B cell (primary cell): ENCODE measurements around the gene DCAF6. TPM values are rescaled to one million over a fixed set of nuclear protein-coding genes. Genes with fewer than 3 reads are reported as not detected.

Experiments
- ATAC-seq: fragments of 200-7000 bp; cut with Tn5 transposase; one replicate; pipeline ENCODE4 v1.10.0; 2021; ENCODE audit warnings: low read depth, mild to moderate bottlenecking, moderate number of reproducible peaks, moderate library complexity
- CTCF ChIA-PET: fragments of 350-600 bp; sonication (Branson Sonifier 250); formaldehyde crosslinking; loops from one replicate; lab custom pipeline; 2021; ENCODE audit warnings: antibody characterized with exemption, inconsistent platforms; lab: Charles Lee
- POLR2A ChIA-PET: fragments of 350-600 bp; sonication (Branson Sonifier 250); formaldehyde crosslinking; loops from one replicate; lab custom pipeline; 2021; ENCODE audit warnings: antibody characterized with exemption; lab: Charles Lee
- DNase-seq: peaks from one replicate; pipeline ENCODE4 v3.0.0; 2013
- H2AFZ ChIP-seq: 2 replicates; pipeline ENCODE4 v1.6.1; 2012; ENCODE audit warnings: mild to moderate bottlenecking, low read depth, low read length; ENCODE audit not compliant: insufficient read depth, poor library complexity, severe bottlenecking
- H3K27ac ChIP-seq, 2 donors: 1 replicate in 1 of 2; 2 replicates in 1 of 2; pipeline ENCODE4 v1.5.1; 2012 to 2013; ENCODE audit warnings: low read length in 2 of 2, mild to moderate bottlenecking in 2 of 2, moderate library complexity in 1 of 2
- H3K27me3 ChIP-seq, 4 experiments: fragments of 200-600 bp in 1 of 4; sonication (generic) in 1 of 4; replicated peaks in 1 of 4; 1 replicate in 2 of 4; 2 replicates in 2 of 4; pipeline versions ENCODE4 v1.6.1 to v1.7.0; 2013 to 2016; ENCODE audit warnings: low read length in 3 of 4, mild to moderate bottlenecking in 2 of 4, mixed read lengths in 1 of 4, moderate library complexity in 1 of 4; ENCODE audit not compliant: insufficient read depth in 4 of 4, control insufficient read depth in 3 of 4; ENCODE audit errors: control extremely low read depth in 1 of 4
- H3K36me3 ChIP-seq, 2 experiments: replicated peaks in 1 of 2; 1 replicate in 1 of 2; 2 replicates in 1 of 2; pipeline versions ENCODE4 v1.6.1 to v1.7.1; 2013; ENCODE audit warnings: low read length in 1 of 2; ENCODE audit not compliant: insufficient read depth in 2 of 2, control insufficient read depth in 1 of 2; ENCODE audit errors: control extremely low read depth in 1 of 2, extremely low read depth in 1 of 2
- H3K4me1 ChIP-seq, 2 donors: fragments of 200-600 bp in 1 of 2; sonication (generic) in 1 of 2; 1 replicate in 1 of 2; 2 replicates in 1 of 2; pipeline versions ENCODE4 v1.5.1 to v1.6.1; 2013 to 2017; ENCODE audit warnings: low read length in 2 of 2; ENCODE audit not compliant: control insufficient read depth in 2 of 2, insufficient read depth in 2 of 2
- H3K4me2 ChIP-seq: replicated peaks from 2 replicates; pipeline ENCODE3; 2012; ENCODE audit warnings: mild to moderate bottlenecking, low read depth, low read length; ENCODE audit not compliant: poor library complexity, severe bottlenecking
- H3K4me3 ChIP-seq, 5 experiments: fragments of 200-600 bp in 1 of 5; sonication (generic) in 1 of 5; 1 replicate in 3 of 5; 2 replicates in 2 of 5; pipeline versions ENCODE4 v1.5.1 to v1.7.0; 2011 to 2016; ENCODE audit warnings: low read length in 4 of 5, mild to moderate bottlenecking in 4 of 5, low read depth in 2 of 5, control low read depth in 1 of 5, moderate library complexity in 1 of 5; ENCODE audit not compliant: insufficient read depth in 1 of 5; ENCODE audit errors: control extremely low read depth in 1 of 5, extremely low read depth in 1 of 5
- H3K79me2 ChIP-seq: fragments of 200-600 bp; sonication (generic); one replicate; pipeline ENCODE4 v1.6.0; 2016; ENCODE audit warnings: low read length; ENCODE audit not compliant: control insufficient read depth, insufficient read depth
- H3K9ac ChIP-seq: fragments of 200-600 bp; sonication (generic); 2 replicates; pipeline ENCODE4 v1.6.1; 2017; ENCODE audit warnings: mild to moderate bottlenecking, low read length, moderate library complexity
- H3K9me3 ChIP-seq, 3 donors: one replicate each; pipeline versions ENCODE4 v1.6.1 to v1.7.1; 2013; ENCODE audit warnings: low read length in 2 of 3; ENCODE audit not compliant: control insufficient read depth in 2 of 3, insufficient read depth in 1 of 3; ENCODE audit errors: control extremely low read depth in 1 of 3
- H4K20me1 ChIP-seq: 2 replicates; pipeline ENCODE4 v1.6.0; 2012; ENCODE audit warnings: mild to moderate bottlenecking, low read length; ENCODE audit not compliant: insufficient read depth, control insufficient read depth, poor library complexity, severe bottlenecking
- H3K27ac Mint-ChIP-seq: one replicate; pipeline ENCODE4 v1.8.0; 2021; ENCODE audit warnings: mixed read lengths
- H3K27me3 Mint-ChIP-seq: one replicate; pipeline ENCODE4 v1.8.0; 2021; ENCODE audit warnings: mixed read lengths
- H3K4me1 Mint-ChIP-seq: one replicate; pipeline ENCODE4 v1.8.0; 2021; ENCODE audit warnings: mixed read lengths
- H3K4me3 Mint-ChIP-seq: one replicate; pipeline ENCODE4 v1.8.0; 2021; ENCODE audit warnings: mixed read lengths
- H3K9me3 Mint-ChIP-seq: one replicate; pipeline ENCODE4 v1.8.0; 2022; ENCODE audit warnings: mixed read lengths; ENCODE audit not compliant: insufficient read depth
- CTCF ChIP-seq: fragments of 200-600 bp; IDR thresholded peaks from one replicate; pipeline ENCODE4 v1.8.0; 2022; ENCODE audit warnings: antibody characterized with exemption, mild to moderate bottlenecking
- EZH2 ChIP-seq: IDR thresholded peaks from 2 replicates; pipeline ENCODE4 v1.6.1; 2012; ENCODE audit warnings: borderline replicate concordance, low read depth, mild to moderate bottlenecking, moderate library complexity, low read length; ENCODE audit not compliant: insufficient read depth, poor library complexity, severe bottlenecking
- WGBS: methylation state at CpG from one replicate; pipeline ENCODE4 v1.1.5; 2013; ENCODE audit warnings: missing lambda C conversion rate; ENCODE audit not compliant: insufficient coverage; 5-methylcytosine and 5-hydroxymethylcytosine counted together
- intact Hi-C: fragments of 100-400 bp; cut with micrococcal nuclease; formaldehyde crosslinking; loops from one replicate; pipeline ENCODE4 v1.10.0; 2022
- polyA plus RNA-seq: library from polyadenylated mRNA; depleted of rRNA; stranded (reverse); fragments of >200 nt; gene quantifications from 2 replicates; pipeline ENCODE4 v1.2.3, GENCODE V29; 2012
- total RNA-seq, 2 donors: library from RNA; stranded (reverse); fragments of 120-200 nt in 1 of 2; gene quantifications; 1 replicate in 1 of 2; 2 replicates in 1 of 2; pipeline versions ENCODE4 v1.2.3 to v1.2.4, GENCODE V29; 2013 to 2022

The DCAF6 gene
- total and polyA plus RNA-seq, 2 donors (not counting 1 experiment from before 2014, with no cell fraction given), result 17.5 to 40.4 TPM

GRCh38 chr1:168083456-168084325, 147.2 kb downstream of the DCAF6 start:
- Histone ChIP-seq H3K27me3 (no peaks in the 10 kb centered on the region), H3K9ac (no peak overlapping the region), H3K79me2 (no peaks in the 10 kb centered on the region), H3K36me3 (no peaks in the 10 kb centered on the region), H3K27ac (no peak overlapping the region), H2AFZ (no peak overlapping the region), H3K9me3 (no peaks in the 10 kb centered on the region), H3K4me3 (no peak overlapping the region), H3K4me2 (no peak overlapping the region), H4K20me1 (no peaks in the 10 kb centered on the region), H3K4me1 (peaks cover 0 to 5% of the 10 kb centered on the region in 2 donors)
- Mint-ChIP-seq H3K27ac (no peak overlapping the region), H3K4me3 (no peak overlapping the region), H3K27me3 (no peaks in the 10 kb centered on the region), H3K9me3 (no peaks in the 10 kb centered on the region), H3K4me1 (peaks cover 2% of the 10 kb centered on the region)
- 100% methylated on average over 7 of the region's 7 CpGs for WGBS
- no peak for DNase-seq
- TF ChIP-seq EZH2 (no peak), CTCF (no peak)
- no peak for ATAC-seq
- ChIA-PET CTCF (interaction anchor here (0.6 to 3.5 kb wide), 11 partner anchors 9 to 636 kb away, joined by 3 to 18 read pairs (median 6); no protein-coding TSS in a partner anchor), POLR2A (no interaction called here)
- intact Hi-C loops, result loop anchor here (10.0 kb wide), 1 partner anchor 369 kb away; no protein-coding TSS in a partner anchor
